Measurements from ENCODE around the gene RWDD2A. TPM values are rescaled to one million over a fixed set of nuclear protein-coding genes. Genes with fewer than 3 reads are reported as not detected.
"Not testable (repeated sequence)": the region's sequence is repeated elsewhere in the genome, so short reads cannot be mapped to it uniquely, and the experiment has no call there.

The RWDD2A gene
- total and polyA plus RNA-seq, 2 donors (not counting 1 experiment from before 2014, with no cell fraction given), result 4.6 to 6.9 TPM

DNA sequence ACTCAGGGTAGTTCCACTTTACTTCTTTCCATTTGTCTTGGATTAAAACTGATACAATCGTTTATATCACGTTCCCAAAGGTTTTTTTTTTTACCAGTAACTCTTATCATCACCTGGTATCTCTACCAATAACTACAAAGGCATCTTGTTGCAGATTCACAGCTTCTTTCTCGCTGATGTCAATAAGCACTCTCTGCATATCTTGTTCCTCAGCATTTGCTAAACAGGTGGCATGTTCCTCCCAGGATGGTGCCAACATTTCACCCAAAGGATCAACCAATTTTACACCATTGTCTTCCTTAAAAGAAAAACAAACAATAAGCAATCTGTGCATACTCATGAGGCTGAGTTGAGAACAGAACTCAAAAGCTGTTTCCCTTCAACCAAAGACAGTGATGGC lies 4.7 kb upstream of the RWDD2A start:
- Histone ChIP-seq H3K4me1 (ENCODE audit: control insufficient read depth, extremely low read depth, insufficient read depth, low read length) (no peaks in the 10 kb centered on the region), H3K27me3 (ENCODE audit: control insufficient read depth, insufficient read depth, low read length) (no peaks in the 10 kb centered on the region), H3K9me3 (ENCODE audit: control insufficient read depth, insufficient read depth, low read depth, low read length) (no peaks in the 10 kb centered on the region), H3K4me2 (ENCODE audit: extremely low read depth, insufficient read depth, low read length) (no peak overlapping the region), H3K27ac (ENCODE audit: insufficient read depth, low read length) (no peak overlapping the region), H3K36me3 (ENCODE audit: control insufficient read depth, insufficient read depth, low read length) (peaks cover 6% of the 10 kb centered on the region), H4K20me1 (ENCODE audit: control insufficient read depth, extremely low read depth, insufficient read depth, low read length) (no peaks in the 10 kb centered on the region), H2AFZ (ENCODE audit: low read length) (no peak overlapping the region), H3K79me2 (ENCODE audit: control insufficient read depth, insufficient read depth, low read length) (peaks cover 45% of the 10 kb centered on the region), H3K4me3 (replicated peaks in 1 of 4; ENCODE audit: control extremely low read depth in 1 of 4, insufficient read depth in 1 of 4, low read depth in 3 of 4, low read length in 4 of 4) (no peak overlapping the region), H3K9ac (ENCODE audit: insufficient read depth, low read length) (no peak overlapping the region)
- DNase-seq (ENCODE audit: low read depth in 2 of 2), result no peak
- TF ChIP-seq EZH2 (IDR thresholded peaks at IDR 0.05; ENCODE audit: low read length, missing control alignments), result no peak
- TF ChIP-seq, protein P1, sequence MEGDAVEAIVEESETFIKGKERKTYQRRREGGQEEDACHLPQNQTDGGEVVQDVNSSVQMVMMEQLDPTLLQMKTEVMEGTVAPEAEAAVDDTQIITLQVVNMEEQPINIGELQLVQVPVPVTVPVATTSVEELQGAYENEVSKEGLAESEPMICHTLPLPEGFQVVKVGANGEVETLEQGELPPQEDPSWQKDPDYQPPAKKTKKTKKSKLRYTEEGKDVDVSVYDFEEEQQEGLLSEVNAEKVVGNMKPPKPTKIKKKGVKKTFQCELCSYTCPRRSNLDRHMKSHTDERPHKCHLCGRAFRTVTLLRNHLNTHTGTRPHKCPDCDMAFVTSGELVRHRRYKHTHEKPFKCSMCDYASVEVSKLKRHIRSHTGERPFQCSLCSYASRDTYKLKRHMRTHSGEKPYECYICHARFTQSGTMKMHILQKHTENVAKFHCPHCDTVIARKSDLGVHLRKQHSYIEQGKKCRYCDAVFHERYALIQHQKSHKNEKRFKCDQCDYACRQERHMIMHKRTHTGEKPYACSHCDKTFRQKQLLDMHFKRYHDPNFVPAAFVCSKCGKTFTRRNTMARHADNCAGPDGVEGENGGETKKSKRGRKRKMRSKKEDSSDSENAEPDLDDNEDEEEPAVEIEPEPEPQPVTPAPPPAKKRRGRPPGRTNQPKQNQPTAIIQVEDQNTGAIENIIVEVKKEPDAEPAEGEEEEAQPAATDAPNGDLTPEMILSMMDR (conservative IDR thresholded peaks at IDR 0.05 in 1 of 2, IDR thresholded peaks at IDR 0.05 in 1 of 2; ENCODE audit: low read depth in 1 of 2, low read length in 2 of 2), result no peak

DNA sequence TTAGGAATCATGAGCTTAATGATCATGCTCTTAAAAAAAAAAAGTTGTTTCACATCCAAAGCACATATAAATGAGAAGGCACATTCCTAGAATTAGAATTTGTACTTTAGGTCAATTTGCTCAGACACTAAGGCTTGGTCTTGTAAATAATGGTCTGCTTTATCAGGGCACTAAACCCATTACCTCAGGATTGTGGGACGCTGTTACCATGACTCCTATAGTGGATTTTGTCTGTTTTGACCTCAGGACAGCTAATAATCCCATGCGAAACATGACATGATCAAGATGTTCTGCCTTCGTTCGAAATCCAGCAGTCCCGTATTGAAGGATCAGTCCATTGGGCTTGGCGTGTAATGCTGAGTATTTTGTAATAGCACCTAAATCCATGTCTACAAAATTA lies 2.5 kb upstream of the RWDD2A start:
- DNase-seq (ENCODE audit: low read depth in 2 of 2), result peak in 1 of 2 donors; percentile 53
- H3K9ac ChIP-seq (ENCODE audit: insufficient read depth, low read length), result no peak overlapping the region
- peaks cover 6% of the 10 kb centered on the region for H3K36me3 ChIP-seq (ENCODE audit: control insufficient read depth, insufficient read depth, low read length)
- no peaks in the 10 kb centered on the region for H3K27me3 ChIP-seq (ENCODE audit: control insufficient read depth, insufficient read depth, low read length)
- TF ChIP-seq, protein P1 (conservative IDR thresholded peaks at IDR 0.05 in 1 of 2, IDR thresholded peaks at IDR 0.05 in 1 of 2; ENCODE audit: low read depth in 1 of 2, low read length in 2 of 2), result no peak
- TF ChIP-seq EZH2 (IDR thresholded peaks at IDR 0.05; ENCODE audit: low read length, missing control alignments), result no peak
- no peaks in the 10 kb centered on the region for H3K9me3 ChIP-seq (ENCODE audit: control insufficient read depth, insufficient read depth, low read depth, low read length)
- no peaks in the 10 kb centered on the region for H4K20me1 ChIP-seq (ENCODE audit: control insufficient read depth, extremely low read depth, insufficient read depth, low read length)
- H3K4me1 ChIP-seq (ENCODE audit: control insufficient read depth, extremely low read depth, insufficient read depth, low read length), result no peaks in the 10 kb centered on the region
- H3K79me2 ChIP-seq (ENCODE audit: control insufficient read depth, insufficient read depth, low read length), result peaks cover 45% of the 10 kb centered on the region
- H2AFZ ChIP-seq (ENCODE audit: low read length), result no peak overlapping the region
- no peak overlapping the region for H3K4me2 ChIP-seq (ENCODE audit: extremely low read depth, insufficient read depth, low read length)
- H3K27ac ChIP-seq (ENCODE audit: insufficient read depth, low read length), result no peak overlapping the region
- peak overlapping the region in 2 of 4 experiments; percentile 3 to 30 for H3K4me3 ChIP-seq (replicated peaks in 1 of 4; ENCODE audit: control extremely low read depth in 1 of 4, insufficient read depth in 1 of 4, low read depth in 3 of 4, low read length in 4 of 4)

DNA sequence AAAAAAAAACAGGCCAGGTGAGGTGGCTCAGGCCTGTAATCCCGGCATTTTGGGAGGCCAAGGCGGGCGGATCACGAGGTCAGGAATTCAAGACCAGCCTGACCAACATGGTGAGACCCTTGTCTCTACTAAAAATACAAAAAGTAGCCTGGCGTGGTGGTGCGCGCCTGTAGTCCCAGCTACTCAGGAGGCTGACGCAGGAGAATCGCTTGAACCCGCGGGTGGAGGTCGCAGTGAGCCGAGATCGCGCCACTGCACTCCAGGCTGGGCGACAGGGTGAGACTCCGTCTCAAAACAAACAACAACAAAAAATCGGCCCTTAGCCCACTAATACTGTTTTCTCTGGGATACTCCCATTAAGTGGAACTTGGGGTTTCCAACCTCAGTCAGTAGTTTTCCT lies 1.2 kb upstream of the RWDD2A start:
- not testable (repeated sequence) for H2AFZ ChIP-seq (ENCODE audit: low read length); H3K27ac ChIP-seq (ENCODE audit: insufficient read depth, low read length); H4K20me1 ChIP-seq (ENCODE audit: control insufficient read depth, extremely low read depth, insufficient read depth, low read length); DNase-seq (ENCODE audit: low read depth in 2 of 2); H3K27me3 ChIP-seq (ENCODE audit: control insufficient read depth, insufficient read depth, low read length); H3K4me1 ChIP-seq (ENCODE audit: control insufficient read depth, extremely low read depth, insufficient read depth, low read length); H3K9ac ChIP-seq (ENCODE audit: insufficient read depth, low read length); H3K9me3 ChIP-seq (ENCODE audit: control insufficient read depth, insufficient read depth, low read depth, low read length); H3K36me3 ChIP-seq (ENCODE audit: control insufficient read depth, insufficient read depth, low read length)
- H3K4me3 ChIP-seq (replicated peaks in 1 of 4; ENCODE audit: control extremely low read depth in 1 of 4, insufficient read depth in 1 of 4, low read depth in 3 of 4, low read length in 4 of 4), result peak overlapping the region; percentile 80 to 97 (median 92)
- H3K4me2 ChIP-seq (ENCODE audit: extremely low read depth, insufficient read depth, low read length), result peak overlapping the region; percentile 82
- H3K79me2 ChIP-seq (ENCODE audit: control insufficient read depth, insufficient read depth, low read length), result peaks cover 43% of the 10 kb centered on the region
